Measurements from ENCODE around the gene DCAF7.

DCAF7 gene

GRCh38 chr17:63549946-63550816, at the start of gene DCAF7:
Gene DCAF7 (plus strand): TSS chr17:63550477. CDS start chr17:63550678, 201 bp downstream.
- TF ChIP-seq CTCF (conservative IDR thresholded peaks at IDR 0.05; ENCODE audit: low read length), result no peak
- peak within 1 kb of the TSS; percentile 95 for H3K4me3 ChIP-seq (ENCODE audit: low read length)
- peak; percentile 100 for DNase-seq (ENCODE audit: low read depth)

- TF ChIP-seq CTCF (conservative IDR thresholded peaks at IDR 0.05; ENCODE audit: low read length), result no peak
- no peak overlapping the region for H3K4me3 ChIP-seq (ENCODE audit: low read length)
- no peak for DNase-seq (ENCODE audit: low read depth)
Observed at GRCh38 chr17:63500543-63501390, 49.5 kb upstream of the DCAF7 start.

- H3K4me3 ChIP-seq (ENCODE audit: low read length), result no peak overlapping the region
- no peak for TF ChIP-seq CTCF (conservative IDR thresholded peaks at IDR 0.05; ENCODE audit: low read length)
Observed at GRCh38 chr17:63503341-63503705, 47.0 kb upstream of the DCAF7 start.

GRCh38 chr17:63504261-63504660, 46.0 kb upstream of the DCAF7 start:
- DNase-seq (ENCODE audit: low read depth), result no peak
- no peak for TF ChIP-seq CTCF (conservative IDR thresholded peaks at IDR 0.05; ENCODE audit: low read length)

More at GRCh38 chr17:63503341-63503705, 47.0 kb upstream of the DCAF7 start:
- DNase-seq (ENCODE audit: low read depth), result no peak

GRCh38 chr17:63505341-63505740, 44.9 kb upstream of the DCAF7 start:
- DNase-seq (ENCODE audit: low read depth), result no peak
- TF ChIP-seq CTCF (conservative IDR thresholded peaks at IDR 0.05; ENCODE audit: low read length), result no peak
- no peak overlapping the region for H3K4me3 ChIP-seq (ENCODE audit: low read length)

More at GRCh38 chr17:63504261-63504660, 46.0 kb upstream of the DCAF7 start:
- no peak overlapping the region for H3K4me3 ChIP-seq (ENCODE audit: low read length)

- no peak for TF ChIP-seq CTCF (conservative IDR thresholded peaks at IDR 0.05; ENCODE audit: low read length)
- H3K4me3 ChIP-seq (ENCODE audit: low read length), result no peak overlapping the region
- DNase-seq (ENCODE audit: low read depth), result no peak
Observed at GRCh38 chr17:63506627-63507026, 43.6 kb upstream of the DCAF7 start.

Data from AG10803 (cell line).